ENCODE results near the gene CFLAR. TPM values are rescaled to one million over a fixed set of nuclear protein-coding genes. Genes with fewer than 3 reads are reported as not detected.

CFLAR gene
- total and polyA plus RNA-seq, 9 of the 15 experiments (the other 6 are each of a cell fraction or from before 2014, with no cell fraction given): 27.5 to 102 (median 54.0) TPM

DNA sequence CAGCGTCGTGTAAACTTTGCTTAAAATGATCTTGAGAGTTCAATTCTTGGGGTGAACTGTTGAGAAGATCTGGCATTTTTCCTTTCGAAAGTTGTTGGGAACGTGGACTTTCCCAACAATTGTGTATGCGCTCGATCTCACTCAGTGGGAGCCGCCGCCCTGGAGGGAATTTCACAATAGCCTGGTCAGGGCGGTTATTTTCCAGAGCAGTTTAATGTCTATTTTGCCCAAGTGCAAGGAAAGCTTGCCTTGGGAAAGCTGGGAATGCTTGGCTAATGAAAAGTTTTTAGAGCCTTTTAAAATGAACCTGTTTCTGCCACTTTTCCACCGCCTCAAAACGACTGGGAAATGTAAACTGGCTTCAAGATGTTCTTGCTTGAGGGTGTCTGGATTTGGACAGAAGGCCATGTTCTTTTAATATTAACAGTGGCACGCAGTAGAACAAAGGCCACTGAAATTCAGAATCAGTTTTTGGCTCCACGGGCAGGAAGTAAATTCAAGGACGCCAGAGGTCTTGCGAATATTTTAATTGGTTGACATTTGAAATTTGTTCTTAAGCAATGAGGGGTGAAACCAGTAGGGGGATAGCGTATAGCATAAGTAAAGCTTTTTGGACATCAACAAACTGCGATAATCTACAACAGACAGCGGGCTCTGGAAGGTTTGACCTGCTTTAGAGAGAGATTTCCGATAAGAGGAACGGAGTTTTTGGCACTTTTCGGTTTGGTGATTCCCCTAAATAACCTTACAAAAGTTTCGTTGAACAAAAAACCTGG lies 1.2 kb downstream of the CFLAR start (continued):
- 0 out of 2 replicates have a peak, but pooled peaks have one; percentile 6 for TF ChIP-seq MBD2 (IDR thresholded peaks at IDR 0.05; ENCODE audit: borderline replicate concordance, low read depth)
- TF ChIP-seq, protein P1, sequence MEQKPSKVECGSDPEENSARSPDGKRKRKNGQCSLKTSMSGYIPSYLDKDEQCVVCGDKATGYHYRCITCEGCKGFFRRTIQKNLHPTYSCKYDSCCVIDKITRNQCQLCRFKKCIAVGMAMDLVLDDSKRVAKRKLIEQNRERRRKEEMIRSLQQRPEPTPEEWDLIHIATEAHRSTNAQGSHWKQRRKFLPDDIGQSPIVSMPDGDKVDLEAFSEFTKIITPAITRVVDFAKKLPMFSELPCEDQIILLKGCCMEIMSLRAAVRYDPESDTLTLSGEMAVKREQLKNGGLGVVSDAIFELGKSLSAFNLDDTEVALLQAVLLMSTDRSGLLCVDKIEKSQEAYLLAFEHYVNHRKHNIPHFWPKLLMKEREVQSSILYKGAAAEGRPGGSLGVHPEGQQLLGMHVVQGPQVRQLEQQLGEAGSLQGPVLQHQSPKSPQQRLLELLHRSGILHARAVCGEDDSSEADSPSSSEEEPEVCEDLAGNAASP (IDR thresholded peaks at IDR 0.05): no peak
- peak; percentile 31; the same call in 1 of the 2 replicates for TF ChIP-seq ETV1 (tag; conservative IDR thresholded peaks at IDR 0.05; ENCODE audit: low read depth)
- no peak for TF ChIP-seq RNF2 (IDR thresholded peaks at IDR 0.05)
- no peak for TF ChIP-seq DIDO1 (tag; IDR thresholded peaks at IDR 0.05; ENCODE audit: low read depth)
- peak; percentile 80 for TF ChIP-seq MYBL2 (IDR thresholded peaks at IDR 0.05; ENCODE audit: low read depth)
- TF ChIP-seq MYBL2 (CRISPR knock-in tag; IDR thresholded peaks at IDR 0.05; ENCODE audit: borderline replicate concordance): no peak
- TF ChIP-seq ZNF197 (CRISPR knock-in tag; IDR thresholded peaks at IDR 0.05; ENCODE audit: low read depth): no peak
- TF ChIP-seq, protein P2, sequence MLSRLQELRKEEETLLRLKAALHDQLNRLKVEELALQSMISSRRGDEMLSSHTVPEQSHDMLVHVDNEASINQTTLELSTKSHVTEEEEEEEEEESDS (CRISPR knock-in tag; IDR thresholded peaks at IDR 0.05): no peak
- TF ChIP-seq, protein P3, sequence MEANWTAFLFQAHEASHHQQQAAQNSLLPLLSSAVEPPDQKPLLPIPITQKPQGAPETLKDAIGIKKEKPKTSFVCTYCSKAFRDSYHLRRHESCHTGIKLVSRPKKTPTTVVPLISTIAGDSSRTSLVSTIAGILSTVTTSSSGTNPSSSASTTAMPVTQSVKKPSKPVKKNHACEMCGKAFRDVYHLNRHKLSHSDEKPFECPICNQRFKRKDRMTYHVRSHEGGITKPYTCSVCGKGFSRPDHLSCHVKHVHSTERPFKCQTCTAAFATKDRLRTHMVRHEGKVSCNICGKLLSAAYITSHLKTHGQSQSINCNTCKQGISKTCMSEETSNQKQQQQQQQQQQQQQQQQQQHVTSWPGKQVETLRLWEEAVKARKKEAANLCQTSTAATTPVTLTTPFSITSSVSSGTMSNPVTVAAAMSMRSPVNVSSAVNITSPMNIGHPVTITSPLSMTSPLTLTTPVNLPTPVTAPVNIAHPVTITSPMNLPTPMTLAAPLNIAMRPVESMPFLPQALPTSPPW (CRISPR knock-in tag; IDR thresholded peaks at IDR 0.05): 0 out of 2 replicates have a peak, but pooled peaks have one; percentile 9
- no peak for TF ChIP-seq E2F3 (CRISPR knock-in tag; IDR thresholded peaks at IDR 0.05)
- no peak; a peak in 1 of 4 replicates for TF ChIP-seq SRF (CRISPR knock-in tag; IDR thresholded peaks at IDR 0.05)

All from K562 (cell line).